Measurements from ENCODE around the gene ZNF813.

DNA sequence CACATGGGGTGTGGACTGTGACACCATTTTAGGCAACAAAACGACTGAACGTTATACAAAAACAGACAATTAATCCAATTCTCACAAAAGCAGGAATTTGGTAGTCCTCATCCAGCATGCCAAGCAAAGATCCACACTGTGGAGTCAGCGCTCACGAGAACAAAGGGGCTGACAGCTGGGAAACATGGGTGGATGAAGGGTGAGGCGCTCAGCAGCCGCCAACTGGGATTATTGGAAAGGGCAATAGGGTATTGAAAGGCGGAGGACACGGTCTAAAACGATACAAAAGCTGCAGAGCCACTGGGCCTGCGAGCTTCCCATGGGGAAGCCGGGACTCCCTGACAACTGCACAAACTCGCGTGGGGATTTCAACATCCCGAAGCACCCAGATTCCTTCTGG, 4.7 kb upstream of the ZNF813 start:
- TF ChIP-seq GATA3 (IDR thresholded peaks at IDR 0.05; ENCODE audit: low read depth, low read length) (no peak), GATA2 (IDR thresholded peaks at IDR 0.05; ENCODE audit: low read depth, low read length) (no peak)
